CD4-positive, alpha-beta T cell treated with Interleukin-4 for 4 hours (primary cell): Measurements from ENCODE around the gene FPR2.

Source experiments
- DNase-seq: peaks from one replicate; pipeline ENCODE4 v3.0.0-alpha.2; 2020

Gene FPR2

DNA sequence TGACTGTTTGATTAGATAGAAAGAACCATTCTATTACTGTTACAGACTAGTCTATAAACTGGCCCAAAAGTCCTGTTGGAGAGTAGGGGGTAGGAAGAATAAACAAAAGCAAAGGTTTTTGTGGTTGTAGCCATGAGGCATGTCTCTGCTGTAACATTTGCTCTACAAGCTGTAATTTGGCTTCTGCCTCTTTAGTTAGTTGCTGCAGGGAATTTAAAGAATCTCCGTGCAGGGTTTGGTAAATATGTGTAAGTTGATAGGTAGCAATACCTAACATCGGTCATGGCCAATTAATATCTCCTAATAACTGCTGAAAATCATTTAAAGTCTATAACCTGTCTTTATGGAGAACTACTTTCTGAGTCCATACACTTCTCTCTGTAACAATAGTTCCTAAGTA lies 46.9 kb downstream of the FPR2 start:
- DNase-seq: no peak

DNA sequence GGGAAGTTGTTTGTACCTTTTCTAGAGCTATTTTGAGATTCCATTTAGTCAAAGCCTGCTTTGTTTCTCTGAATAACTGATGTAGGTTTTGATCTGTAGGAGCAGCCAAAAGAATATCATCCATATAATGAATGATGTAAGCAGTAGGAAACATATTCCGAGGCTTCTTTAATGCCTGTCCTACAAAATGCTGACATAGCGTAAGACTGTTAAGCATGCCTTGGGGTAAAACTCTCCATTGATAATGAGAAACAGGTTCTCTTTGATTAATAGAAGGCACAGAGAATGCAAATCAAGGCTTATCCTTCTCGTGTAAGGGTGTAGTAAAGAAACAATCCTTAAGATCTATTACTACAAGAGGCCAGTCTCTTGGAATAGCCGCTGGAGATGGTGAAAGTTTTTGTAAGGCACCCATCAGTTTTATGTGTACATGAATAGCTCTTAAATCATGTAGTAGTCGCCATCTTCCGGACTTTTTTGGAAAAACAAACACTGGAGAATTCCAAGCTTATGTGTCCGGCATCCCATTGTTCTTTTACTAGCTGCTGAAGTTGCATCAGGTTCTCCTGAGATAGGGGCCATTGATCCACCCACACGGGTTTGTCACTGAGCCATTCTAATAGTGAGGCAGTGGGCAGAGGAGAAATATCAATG lies 47.5 kb downstream of the FPR2 start:
- DNase-seq: no peak

DNA sequence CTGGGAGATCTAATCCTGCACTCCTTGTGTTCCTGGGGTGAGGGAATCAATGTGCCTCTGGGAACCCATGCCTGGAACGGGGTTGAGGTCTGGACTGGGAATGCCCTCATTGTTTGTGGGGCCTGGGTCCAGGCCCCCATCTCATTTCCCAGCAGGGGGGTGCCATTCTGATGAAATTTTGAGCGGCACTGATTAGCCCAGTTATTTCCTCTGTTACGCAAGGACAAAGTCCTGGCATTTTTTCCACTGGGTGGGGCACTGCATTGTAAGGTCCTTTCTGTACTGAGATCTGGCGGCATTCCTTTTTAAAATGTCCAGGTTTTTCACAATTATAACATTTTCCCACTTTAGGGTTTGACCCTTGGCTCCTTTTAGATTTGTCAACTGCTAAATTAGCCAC lies 48.8 kb downstream of the FPR2 start:
- no peak for DNase-seq

DNA sequence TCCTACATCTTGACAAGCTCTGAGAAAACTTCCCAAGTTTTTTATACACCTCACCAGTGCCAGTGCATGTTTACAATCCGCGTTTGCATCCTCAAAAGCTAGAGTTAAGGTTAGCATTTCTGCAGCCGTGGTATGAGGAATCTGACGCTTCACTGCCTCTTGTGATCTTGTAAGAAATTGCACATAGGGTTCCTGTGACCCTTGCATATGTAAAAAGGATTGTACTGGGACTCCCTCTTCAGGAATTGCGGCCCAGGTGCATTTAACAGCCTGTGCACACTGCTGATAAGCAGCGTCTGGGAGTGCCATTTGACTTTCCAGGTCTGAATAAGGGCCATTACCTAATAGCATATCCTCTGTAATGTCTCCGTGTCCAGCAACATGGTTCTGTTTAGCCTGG lies 49.2 kb downstream of the FPR2 start:
- no peak for DNase-seq

DNA sequence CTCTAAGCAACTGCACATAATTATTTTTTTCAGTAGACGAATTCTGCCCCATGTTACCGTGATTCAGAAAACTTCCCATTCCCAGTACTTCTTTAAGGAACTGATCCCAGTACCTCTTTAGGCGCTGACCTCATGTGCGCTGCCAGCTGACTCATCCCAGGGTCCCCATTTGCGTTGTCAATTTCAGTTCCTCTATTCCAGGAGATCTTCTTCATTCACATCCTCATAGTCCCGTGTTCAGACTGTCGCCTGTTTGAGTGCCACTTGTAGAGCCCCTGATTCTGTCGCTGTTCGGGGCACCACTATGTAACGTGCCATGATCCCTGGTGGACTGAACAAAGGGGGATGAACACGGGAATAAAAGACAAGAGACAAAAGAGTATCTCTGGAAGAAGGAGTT lies 50.4 kb downstream of the FPR2 start:
- peak; percentile 18 for DNase-seq

DNA sequence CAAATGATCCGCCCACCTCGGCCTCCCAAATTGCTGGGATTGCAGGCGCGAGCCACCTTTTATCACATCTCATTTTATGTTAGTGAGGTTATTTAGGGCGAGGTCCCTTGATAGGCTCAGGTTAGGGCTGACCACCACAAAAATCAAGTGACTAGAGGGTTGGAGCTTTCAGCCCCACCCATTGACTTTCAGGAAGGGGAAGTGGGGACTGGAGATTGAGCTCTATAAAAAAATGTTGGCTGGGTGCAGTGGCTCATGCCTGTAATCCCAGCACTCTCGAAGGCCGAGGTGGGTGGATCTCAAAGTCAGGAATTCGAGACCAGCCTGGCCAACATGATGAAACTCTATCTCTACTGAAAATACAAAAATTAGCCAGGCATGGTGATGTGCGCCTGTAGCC lies 54.1 kb downstream of the FPR2 start:
- DNase-seq: no peak

DNA sequence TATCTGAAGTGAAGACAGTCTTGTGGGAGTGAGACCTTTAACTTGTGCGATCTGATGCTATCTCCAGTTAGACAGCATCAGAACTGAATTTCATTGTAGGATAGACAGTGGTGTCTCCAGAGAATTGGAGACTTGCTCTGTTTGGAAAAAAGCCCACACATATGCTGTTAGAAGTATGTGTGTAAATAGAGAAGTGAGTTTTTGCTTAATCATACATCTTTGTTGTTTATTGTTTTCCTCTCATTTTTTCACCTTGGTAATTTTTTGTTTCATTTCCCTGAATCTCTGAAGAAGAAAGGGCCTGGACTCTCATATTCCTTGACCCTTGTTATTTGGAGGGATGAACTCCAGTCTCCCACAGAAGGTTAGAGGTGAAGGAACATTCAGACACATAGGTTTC lies 55.7 kb downstream of the FPR2 start:
- no peak for DNase-seq

DNA sequence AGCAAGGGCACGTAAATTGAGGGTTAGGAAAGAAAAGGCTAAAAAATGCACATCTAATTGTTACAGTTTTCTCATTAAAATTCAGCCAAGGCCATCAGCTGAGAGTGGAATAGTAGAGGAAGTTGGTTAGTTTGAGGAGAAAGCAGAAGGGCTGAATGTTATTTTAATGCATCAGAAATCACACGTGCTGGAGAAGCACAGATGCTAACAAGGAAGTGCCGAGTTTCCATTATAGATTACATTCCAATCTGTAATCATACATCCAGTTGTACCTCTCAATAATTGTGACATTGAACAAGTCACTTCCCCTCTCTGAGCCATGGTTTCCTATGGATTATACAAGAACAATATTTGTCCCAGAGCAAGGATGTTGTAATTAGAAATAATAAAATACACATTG lies 59.0 kb downstream of the FPR2 start:
- DNase-seq: no peak
